ENCODE results near the gene MACROD2.

The MACROD2 gene

GRCh38 chr20:14817101-14817500 is 821.8 kb downstream of the MACROD2 start:
- no peak for DNase-seq
- in situ Hi-C loops (cut with HindIII; ENCODE audit: low pct_ligation_motif_present, low pct_unique_long_range_greater_than_20kb, low sequenced_read_pairs) = no loop called here

- no peak for DNase-seq
- in situ Hi-C loops (cut with HindIII; ENCODE audit: low pct_ligation_motif_present, low pct_unique_long_range_greater_than_20kb, low sequenced_read_pairs) = no loop called here
Observed at GRCh38 chr20:14820771-14821170, 825.5 kb downstream of the MACROD2 start.

GRCh38 chr20:14821251-14821650 is 825.9 kb downstream of the MACROD2 start:
- DNase-seq = no peak
- in situ Hi-C loops (cut with HindIII; ENCODE audit: low pct_ligation_motif_present, low pct_unique_long_range_greater_than_20kb, low sequenced_read_pairs) = no loop called here

GRCh38 chr20:14824996-14825395 is 829.7 kb downstream of the MACROD2 start:
- DNase-seq = no peak
- in situ Hi-C loops (cut with HindIII; ENCODE audit: low pct_ligation_motif_present, low pct_unique_long_range_greater_than_20kb, low sequenced_read_pairs) = no loop called here

GRCh38 chr20:14826543-14827313 is 831.4 kb downstream of the MACROD2 start:
- in situ Hi-C loops (cut with HindIII; ENCODE audit: low pct_ligation_motif_present, low pct_unique_long_range_greater_than_20kb, low sequenced_read_pairs) = no loop called here

GRCh38 chr20:14828459-14828858 is 833.1 kb downstream of the MACROD2 start:
- in situ Hi-C loops (cut with HindIII; ENCODE audit: low pct_ligation_motif_present, low pct_unique_long_range_greater_than_20kb, low sequenced_read_pairs) = no loop called here
- DNase-seq = no peak

More at GRCh38 chr20:14826543-14827313, 831.4 kb downstream of the MACROD2 start:
- no peak for DNase-seq

DNA sequence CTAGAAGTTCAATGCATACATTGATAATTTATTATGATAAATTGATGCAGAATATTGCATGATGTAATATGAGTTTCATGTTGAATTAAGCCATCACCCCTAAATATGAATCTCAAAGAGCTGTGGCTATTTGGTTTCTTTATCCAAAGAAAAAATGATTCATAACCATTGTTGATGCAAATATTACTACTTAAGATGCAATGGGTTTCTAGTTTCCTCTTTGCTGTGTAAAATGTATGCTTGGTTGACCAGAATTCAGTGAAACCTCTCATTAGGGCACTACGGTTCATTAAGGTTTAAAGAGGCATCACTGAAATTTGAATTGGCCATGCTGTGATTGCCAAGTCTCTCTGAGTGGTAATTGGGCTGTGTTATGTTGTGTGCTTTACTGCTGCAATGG is 834.6 kb downstream of the MACROD2 start:
- in situ Hi-C loops (cut with HindIII; ENCODE audit: low pct_ligation_motif_present, low pct_unique_long_range_greater_than_20kb, low sequenced_read_pairs) = no loop called here

DNA sequence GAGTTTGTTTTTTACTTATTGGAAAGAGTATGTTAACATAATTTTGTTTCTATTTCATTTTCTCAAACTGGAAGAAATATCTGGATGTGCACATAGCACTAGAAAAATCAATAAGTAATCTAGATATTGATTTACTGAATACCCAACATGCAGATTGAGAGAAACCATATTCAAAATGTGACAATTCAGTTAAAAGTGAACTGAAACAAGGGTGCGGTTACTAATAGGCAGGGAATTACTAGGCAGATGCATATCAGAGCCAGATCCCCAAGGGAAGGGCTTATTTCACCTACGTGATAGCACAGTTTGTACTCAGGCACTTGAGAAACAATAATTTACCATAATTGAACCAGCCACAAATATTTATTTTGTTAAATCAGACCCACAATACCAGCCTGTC is 835.1 kb downstream of the MACROD2 start:
- in situ Hi-C loops (cut with HindIII; ENCODE audit: low pct_ligation_motif_present, low pct_unique_long_range_greater_than_20kb, low sequenced_read_pairs) = no loop called here

More for the DNA sequence above, 834.6 kb downstream of the MACROD2 start:
- DNase-seq = no peak

GRCh38 chr20:14830899-14831298 is 835.6 kb downstream of the MACROD2 start:
- DNase-seq = no peak
- in situ Hi-C loops (cut with HindIII; ENCODE audit: low pct_ligation_motif_present, low pct_unique_long_range_greater_than_20kb, low sequenced_read_pairs) = no loop called here

More for the DNA sequence above, 835.1 kb downstream of the MACROD2 start:
- DNase-seq = no peak

DNA sequence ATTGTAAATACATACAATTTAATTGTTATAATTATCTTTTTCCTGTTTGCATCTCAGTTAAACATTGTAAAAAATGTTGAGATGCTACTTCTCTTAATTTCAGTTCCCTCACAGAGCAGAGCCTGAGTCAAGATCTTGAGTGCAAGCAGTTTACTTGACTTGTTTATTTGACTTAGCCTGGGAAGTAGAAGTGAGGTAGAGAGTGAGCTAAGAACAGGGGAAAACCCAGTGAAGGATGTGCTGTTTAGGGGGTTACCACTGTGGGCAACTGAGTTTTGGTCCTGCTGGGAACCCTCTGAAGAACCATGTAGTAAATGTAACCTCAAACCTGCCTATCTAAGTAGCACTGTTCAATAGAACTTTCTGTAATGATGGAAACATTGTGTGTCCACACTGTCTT is 837.3 kb downstream of the MACROD2 start:
- in situ Hi-C loops (cut with HindIII; ENCODE audit: low pct_ligation_motif_present, low pct_unique_long_range_greater_than_20kb, low sequenced_read_pairs) = no loop called here
- DNase-seq = no peak

GRCh38 chr20:14838663-14839628 is 843.6 kb downstream of the MACROD2 start:
- in situ Hi-C loops (cut with HindIII; ENCODE audit: low pct_ligation_motif_present, low pct_unique_long_range_greater_than_20kb, low sequenced_read_pairs) = no loop called here
- DNase-seq = no peak

DNA sequence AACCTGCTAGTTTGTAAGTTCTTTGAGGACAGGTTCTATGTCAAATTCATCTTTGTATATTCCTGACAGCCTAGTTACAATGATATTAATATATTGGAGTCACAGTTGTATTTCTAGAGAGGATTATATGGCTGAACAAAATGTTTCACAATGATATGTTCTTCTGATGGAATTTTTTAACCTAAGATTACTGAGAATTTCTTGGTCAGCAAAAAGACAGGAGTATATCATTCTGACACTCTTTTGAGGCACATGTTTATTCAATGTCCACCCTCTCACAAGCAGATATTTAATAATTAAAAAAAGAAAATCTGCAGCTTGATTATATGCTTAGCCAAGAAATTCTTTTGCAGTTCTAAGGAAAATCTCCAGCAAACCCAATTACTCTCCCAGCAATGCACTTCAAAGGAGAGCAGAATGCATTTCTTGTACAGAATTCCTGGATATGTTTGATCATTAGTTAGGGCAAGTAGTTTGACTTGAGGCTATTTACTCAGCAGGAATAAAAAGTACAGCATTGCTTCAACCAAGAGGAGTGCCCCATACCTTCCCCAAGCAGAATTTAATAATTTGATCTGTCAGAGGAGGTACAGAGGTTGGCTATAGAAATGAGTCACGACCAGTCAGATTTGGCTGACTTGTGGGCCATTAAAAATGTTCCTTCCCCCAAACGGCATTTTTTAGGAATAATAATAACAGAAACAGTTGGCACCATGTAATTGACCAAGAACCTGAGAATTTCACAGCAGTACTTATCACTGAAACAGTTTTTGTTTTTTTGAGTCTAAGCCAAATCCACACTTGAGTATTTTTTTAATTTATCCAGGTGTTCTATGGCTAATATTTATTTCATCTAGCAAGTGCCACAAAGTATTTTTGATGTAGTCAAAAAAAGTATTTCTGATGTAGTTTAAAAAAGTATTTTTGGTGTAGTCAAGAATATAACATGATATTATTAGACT is 850.2 kb downstream of the MACROD2 start:
- DNase-seq = no peak
- in situ Hi-C loops (cut with HindIII; ENCODE audit: low pct_ligation_motif_present, low pct_unique_long_range_greater_than_20kb, low sequenced_read_pairs) = no loop called here

DNA sequence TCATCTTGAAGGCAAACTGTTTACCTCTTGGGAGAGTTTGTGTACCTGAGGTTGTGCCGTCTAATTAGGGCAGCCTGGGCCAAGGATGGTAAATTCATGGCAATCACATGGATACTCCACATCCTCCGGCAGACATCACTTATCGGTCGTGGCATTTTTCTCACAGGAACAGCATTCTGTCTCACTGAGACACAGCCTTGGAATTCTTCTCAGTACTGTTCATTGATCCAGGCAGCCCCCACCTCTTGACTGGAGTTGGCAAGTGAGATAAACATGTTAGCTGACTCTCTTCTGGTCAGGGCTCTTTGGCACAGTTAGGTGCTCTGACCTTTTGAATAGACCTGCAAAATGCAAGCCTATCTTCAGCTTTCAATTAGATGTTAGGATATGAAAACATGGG is 853.5 kb downstream of the MACROD2 start:
- no peak for DNase-seq
- in situ Hi-C loops (cut with HindIII; ENCODE audit: low pct_ligation_motif_present, low pct_unique_long_range_greater_than_20kb, low sequenced_read_pairs) = no loop called here

- no peak for DNase-seq
- in situ Hi-C loops (cut with HindIII; ENCODE audit: low pct_ligation_motif_present, low pct_unique_long_range_greater_than_20kb, low sequenced_read_pairs) = no loop called here
Observed at GRCh38 chr20:14853079-14853478, 857.8 kb downstream of the MACROD2 start.

- in situ Hi-C loops (cut with HindIII; ENCODE audit: low pct_ligation_motif_present, low pct_unique_long_range_greater_than_20kb, low sequenced_read_pairs) = no loop called here
- no peak for DNase-seq
Observed at GRCh38 chr20:14855171-14855570, 859.9 kb downstream of the MACROD2 start.

GRCh38 chr20:14859627-14860026 is 864.3 kb downstream of the MACROD2 start:
- in situ Hi-C loops (cut with HindIII; ENCODE audit: low pct_ligation_motif_present, low pct_unique_long_range_greater_than_20kb, low sequenced_read_pairs) = no loop called here
- DNase-seq = no peak

DNA sequence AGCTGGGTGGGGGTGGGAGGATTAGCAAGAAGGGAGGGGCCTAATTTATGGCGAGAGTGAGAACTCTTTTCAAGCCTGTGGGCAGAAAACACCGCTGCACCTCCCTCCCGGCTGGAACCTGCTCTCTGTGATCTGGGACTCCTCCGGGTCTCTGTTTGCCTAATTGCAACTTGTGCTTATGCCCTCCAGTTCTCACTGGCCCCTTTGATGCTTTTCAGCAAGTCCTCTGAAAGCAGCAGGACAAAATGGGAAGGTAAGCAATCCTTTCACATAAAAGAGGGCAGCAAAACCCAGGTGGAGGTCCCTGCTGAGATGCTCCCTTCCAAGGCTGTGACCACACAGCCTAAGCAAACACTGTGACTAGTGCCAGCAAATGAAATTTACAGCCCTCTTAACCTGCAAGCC is 865.1 kb downstream of the MACROD2 start:
- in situ Hi-C loops (cut with HindIII; ENCODE audit: low pct_ligation_motif_present, low pct_unique_long_range_greater_than_20kb, low sequenced_read_pairs) = no loop called here
- DNase-seq = no peak

DNA sequence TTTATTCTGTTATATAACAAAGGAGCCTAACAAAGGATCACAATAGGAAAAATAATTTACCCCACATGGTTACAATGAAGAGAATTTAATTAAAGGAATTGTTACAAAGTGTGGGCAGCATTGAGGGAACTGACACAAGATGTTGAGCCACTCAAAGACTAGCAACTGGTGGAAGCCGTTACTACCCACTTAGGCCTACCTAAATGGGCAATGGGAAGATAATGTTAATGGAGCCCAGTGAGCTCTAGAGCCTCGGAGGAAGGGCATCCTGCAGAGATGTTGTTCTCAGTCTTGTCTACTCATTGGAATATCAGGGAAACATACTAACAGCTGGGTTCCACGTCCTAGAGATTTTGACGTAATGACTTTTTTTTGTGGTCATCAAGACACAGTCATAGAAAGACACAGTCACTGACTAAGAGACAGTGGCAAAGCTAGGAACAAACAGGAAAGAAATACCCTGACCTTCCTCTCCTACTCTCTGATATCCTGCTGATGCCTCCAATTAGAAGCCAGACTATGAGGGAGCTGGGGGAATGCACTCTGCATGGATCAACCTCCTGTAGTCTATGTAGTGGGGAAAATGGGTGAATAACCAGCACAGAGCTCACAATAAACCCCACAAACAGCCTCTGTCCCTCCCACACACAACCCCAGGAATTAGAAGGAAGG is 865.8 kb downstream of the MACROD2 start:
- in situ Hi-C loops (cut with HindIII; ENCODE audit: low pct_ligation_motif_present, low pct_unique_long_range_greater_than_20kb, low sequenced_read_pairs) = no loop called here

More for the DNA sequence above, 865.8 kb downstream of the MACROD2 start:
- DNase-seq = no peak

All from ACHN (cell line).